Right atrium auricular region (tissue), 2 donors: ENCODE results near the gene NEMP1. TPM values are rescaled to one million over a fixed set of nuclear protein-coding genes. Genes with fewer than 3 reads are reported as not detected.

Source experiments
- DNase-seq: peaks from one replicate; pipeline ENCODE4 v3.0.0-alpha.2; 2019; ENCODE audit warnings: low spot score
- H3K27ac ChIP-seq, 2 donors: fragments of 200-600 bp; sonication (generic); 1 replicate in 1 of 2; 2 replicates in 1 of 2; pipeline ENCODE4 v1.5.1; 2016 to 2019
- H3K27me3 ChIP-seq, 2 donors: fragments of 200-600 bp; sonication (generic); one replicate each; pipeline versions ENCODE4 v1.5.1 to v1.6.0; 2017 to 2019
- H3K36me3 ChIP-seq: fragments of 200-600 bp; sonication (generic); one replicate; pipeline ENCODE4 v1.5.1; 2016
- H3K4me1 ChIP-seq, 2 donors: fragments of 200-600 bp; sonication (generic); one replicate each; pipeline versions ENCODE4 v1.5.1 to v1.6.0; 2017 to 2019
- H3K4me3 ChIP-seq, 2 donors: fragments of 200-600 bp; sonication (generic); 1 replicate in 1 of 2; 2 replicates in 1 of 2; pipeline ENCODE4 v1.5.1; 2017 to 2019; ENCODE audit warnings: mild to moderate bottlenecking in 1 of 2, moderate library complexity in 1 of 2
- H3K9me3 ChIP-seq, 2 donors: fragments of 200-600 bp; sonication (generic); one replicate each; pipeline ENCODE4 v1.5.1; 2019
- total RNA-seq, 2 donors: library from RNA; depleted of rRNA; stranded (reverse); fragments of >200 nt; gene quantifications; one replicate each; pipeline ENCODE4 v1.1.0, GENCODE V29; 2016
- TF ChIP-seq, protein P1 (sequence below), 2 donors: fragments of 200-600 bp; sonication (generic); IDR thresholded peaks; one replicate each; pipeline ENCODE4 v1.5.1; 2019; ENCODE audit warnings: antibody characterized with exemption in 2 of 2

The NEMP1 gene, protein sequence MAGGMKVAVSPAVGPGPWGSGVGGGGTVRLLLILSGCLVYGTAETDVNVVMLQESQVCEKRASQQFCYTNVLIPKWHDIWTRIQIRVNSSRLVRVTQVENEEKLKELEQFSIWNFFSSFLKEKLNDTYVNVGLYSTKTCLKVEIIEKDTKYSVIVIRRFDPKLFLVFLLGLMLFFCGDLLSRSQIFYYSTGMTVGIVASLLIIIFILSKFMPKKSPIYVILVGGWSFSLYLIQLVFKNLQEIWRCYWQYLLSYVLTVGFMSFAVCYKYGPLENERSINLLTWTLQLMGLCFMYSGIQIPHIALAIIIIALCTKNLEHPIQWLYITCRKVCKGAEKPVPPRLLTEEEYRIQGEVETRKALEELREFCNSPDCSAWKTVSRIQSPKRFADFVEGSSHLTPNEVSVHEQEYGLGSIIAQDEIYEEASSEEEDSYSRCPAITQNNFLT
- 1 to 10 TPM; 1.9 to 2.2 TPM for total RNA-seq

DNA sequence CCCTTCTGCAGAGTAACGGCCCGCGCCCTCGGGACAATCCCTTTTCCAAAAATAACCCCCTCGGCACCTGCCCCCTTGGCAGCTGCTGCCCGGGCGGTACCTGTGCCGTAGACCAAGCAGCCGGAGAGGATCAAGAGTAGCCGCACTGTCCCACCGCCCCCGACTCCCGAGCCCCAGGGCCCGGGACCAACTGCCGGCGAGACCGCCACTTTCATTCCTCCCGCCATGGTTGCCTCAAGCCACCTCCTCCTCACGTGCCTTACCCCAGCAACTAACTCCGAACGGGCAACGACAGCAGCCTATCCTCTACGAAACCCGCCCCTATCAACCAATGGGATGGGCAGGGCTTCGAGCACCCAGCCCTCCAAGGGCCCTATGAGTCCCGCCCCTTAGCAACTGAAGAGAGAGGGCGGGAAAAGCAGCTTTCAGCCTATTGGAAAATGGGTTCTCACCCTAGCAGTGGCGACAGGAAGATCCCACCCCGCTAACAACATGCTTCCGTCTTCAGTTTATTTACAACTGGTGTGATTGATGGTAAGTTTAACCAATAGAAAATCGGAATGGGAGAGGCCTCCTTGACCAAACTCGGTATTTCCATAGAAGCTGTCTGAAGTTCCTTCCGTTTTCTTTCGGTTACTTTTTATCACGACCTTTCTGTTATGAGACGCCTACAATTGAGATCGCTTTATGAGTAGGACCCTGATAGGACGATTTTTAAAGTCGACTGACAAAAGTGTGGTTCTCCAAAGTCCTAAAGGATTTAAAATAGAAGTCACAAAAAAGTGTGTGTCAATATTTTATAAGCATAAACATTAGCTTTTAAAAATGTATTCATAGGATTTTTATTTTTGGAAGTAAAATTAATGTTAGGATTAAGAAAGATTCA lies at the start of gene NEMP1:
Gene NEMP1 (minus strand): TSS at position 273 of the 886 bp plus-strand sequence. CDS start 46 bp downstream, at position 227.
- Histone ChIP-seq H3K4me1 (peaks cover 0 to 16% of the 10 kb centered on the region in 2 donors), H3K36me3 (no peaks in the 10 kb centered on the region), H3K27me3 (no peaks in the 10 kb centered on the region), H3K27ac (peak within 1 kb of the TSS; percentile 82 to 85), H3K4me3 (peak within 1 kb of the TSS; percentile 57 to 77), H3K9me3 (no peaks in the 10 kb centered on the region)
- TF ChIP-seq, protein P1, sequence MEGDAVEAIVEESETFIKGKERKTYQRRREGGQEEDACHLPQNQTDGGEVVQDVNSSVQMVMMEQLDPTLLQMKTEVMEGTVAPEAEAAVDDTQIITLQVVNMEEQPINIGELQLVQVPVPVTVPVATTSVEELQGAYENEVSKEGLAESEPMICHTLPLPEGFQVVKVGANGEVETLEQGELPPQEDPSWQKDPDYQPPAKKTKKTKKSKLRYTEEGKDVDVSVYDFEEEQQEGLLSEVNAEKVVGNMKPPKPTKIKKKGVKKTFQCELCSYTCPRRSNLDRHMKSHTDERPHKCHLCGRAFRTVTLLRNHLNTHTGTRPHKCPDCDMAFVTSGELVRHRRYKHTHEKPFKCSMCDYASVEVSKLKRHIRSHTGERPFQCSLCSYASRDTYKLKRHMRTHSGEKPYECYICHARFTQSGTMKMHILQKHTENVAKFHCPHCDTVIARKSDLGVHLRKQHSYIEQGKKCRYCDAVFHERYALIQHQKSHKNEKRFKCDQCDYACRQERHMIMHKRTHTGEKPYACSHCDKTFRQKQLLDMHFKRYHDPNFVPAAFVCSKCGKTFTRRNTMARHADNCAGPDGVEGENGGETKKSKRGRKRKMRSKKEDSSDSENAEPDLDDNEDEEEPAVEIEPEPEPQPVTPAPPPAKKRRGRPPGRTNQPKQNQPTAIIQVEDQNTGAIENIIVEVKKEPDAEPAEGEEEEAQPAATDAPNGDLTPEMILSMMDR (IDR thresholded peaks at IDR 0.05) = no peak
- DNase-seq = peak; percentile 99

DNA sequence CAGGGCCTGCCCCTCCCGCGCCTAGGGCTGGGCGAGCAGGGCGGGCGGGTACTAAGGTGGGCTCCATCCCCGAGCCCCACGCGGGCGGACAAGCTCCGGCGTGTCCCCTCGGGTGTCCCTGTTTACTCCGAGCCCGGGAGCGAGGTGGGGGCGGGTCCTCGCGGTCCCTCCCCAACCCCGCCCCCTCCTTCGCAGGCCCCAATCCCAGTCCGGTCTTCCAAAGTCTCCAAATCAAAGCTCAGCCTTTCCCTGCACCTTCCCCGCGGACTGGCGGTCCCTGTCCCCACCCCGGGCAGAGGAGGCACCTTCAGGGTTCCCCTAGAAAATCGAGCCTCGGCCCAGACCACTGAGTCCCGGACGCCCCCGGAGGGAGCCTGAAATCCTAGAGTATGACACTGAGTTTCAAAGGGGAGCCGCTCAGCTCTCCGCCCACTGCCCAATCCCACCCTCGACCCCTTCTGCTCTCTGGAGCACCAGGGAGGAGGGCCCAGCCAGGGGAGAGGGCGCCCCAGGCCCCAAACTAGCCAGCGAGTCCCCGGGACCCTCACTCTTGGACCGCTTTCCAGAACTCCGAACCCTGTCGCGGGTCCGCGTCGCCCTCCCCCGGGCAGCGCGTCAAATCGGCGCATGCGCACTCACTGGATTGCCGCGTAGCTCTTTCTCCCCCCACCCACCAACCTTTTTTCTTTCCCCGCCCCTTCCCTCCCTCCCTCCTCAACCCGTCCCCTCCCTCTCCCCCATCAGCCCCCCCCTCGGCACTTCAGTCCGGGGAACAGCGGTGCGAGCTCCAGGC lies 49.3 kb upstream of the NEMP1 start, which contains the start of gene LRP1:
Gene LRP1 (plus strand): TSS at position 758 of the 793 bp plus-strand sequence. CDS start 482 bp downstream, outside the sequence.
- no peaks in the 10 kb centered on the region for H3K27me3 ChIP-seq
- peak within 1 kb of the TSS; percentile 97 to 98 for H3K27ac ChIP-seq
- H3K4me1 ChIP-seq = peaks cover 0 to 51% of the 10 kb centered on the region in 2 donors
- no peaks in the 10 kb centered on the region for H3K36me3 ChIP-seq
- peak within 1 kb of the TSS; percentile 61 to 77 for H3K4me3 ChIP-seq
- DNase-seq = peak; percentile 85
- TF ChIP-seq, protein P1 (IDR thresholded peaks at IDR 0.05) = no peak
- H3K9me3 ChIP-seq = no peaks in the 10 kb centered on the region

DNA sequence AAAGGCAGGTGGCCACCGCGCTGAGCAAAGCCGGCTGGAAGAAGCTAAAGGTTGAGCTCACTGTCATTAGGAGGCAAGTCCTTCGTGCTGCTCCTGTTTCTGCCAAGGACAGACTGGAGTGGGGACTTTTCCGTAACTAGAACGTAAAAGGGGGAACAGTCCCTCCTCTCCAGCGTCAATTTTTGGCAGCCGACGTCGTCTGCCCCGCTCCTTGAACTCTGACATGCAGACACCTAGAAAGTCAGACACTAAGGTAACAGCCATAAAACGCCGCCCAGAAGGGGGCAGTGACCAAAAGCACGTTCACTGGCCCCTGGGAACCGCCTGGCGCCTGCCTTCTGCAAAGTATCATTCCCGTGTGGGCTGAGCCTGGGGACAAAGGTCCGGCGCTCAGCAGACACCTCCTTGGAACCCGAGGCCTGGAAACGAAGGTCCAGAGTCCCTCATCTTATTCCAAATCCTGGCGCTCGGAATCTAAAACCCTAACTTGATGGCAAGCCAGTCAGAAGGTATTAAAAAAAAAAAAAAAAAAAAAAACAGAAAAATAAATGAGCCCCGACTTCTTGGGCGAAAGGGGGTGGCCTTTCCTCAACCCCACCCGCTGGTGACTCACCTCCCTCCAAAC lies 48.6 kb upstream of the NEMP1 start:
- DNase-seq = peak; percentile 81
- Histone ChIP-seq H3K9me3 (no peaks in the 10 kb centered on the region), H3K4me1 (peaks cover 0 to 44% of the 10 kb centered on the region in 2 donors), H3K4me3 (peak overlapping the region; percentile 61 to 77), H3K36me3 (no peaks in the 10 kb centered on the region), H3K27me3 (no peaks in the 10 kb centered on the region), H3K27ac (peak overlapping the region; percentile 97 to 98)
- TF ChIP-seq, protein P1 (IDR thresholded peaks at IDR 0.05) = peak in 1 of 2 donors; percentile 62

DNA sequence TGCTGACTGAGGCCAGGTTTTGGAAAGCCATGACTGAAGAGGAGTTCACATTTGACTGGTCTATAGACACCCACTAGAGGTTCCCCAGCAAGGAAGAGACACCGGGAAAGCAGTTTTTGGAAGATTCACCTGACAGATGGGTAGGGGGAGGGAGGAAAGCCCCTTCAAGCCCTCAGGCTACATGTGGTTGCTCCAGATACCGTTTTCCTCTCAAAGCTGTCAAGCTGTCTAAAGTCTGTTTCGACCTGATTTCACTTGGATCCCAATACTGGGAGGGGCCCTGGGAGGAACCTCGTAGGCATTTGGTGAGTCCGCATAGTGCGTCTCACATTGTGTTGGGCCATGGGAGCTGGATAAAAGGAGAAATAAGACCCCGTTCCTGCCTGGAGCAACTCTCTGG lies 48.0 kb upstream of the NEMP1 start:
- no peak for DNase-seq
- Histone ChIP-seq H3K27ac (peak overlapping the region; percentile 97 to 98), H3K4me3 (no peak overlapping the region)

More for the DNA sequence above, 48.0 kb upstream of the NEMP1 start:
- Histone ChIP-seq H3K4me1 (peaks cover 0 to 38% of the 10 kb centered on the region in 2 donors), H3K27me3 (no peaks in the 10 kb centered on the region), H3K36me3 (no peaks in the 10 kb centered on the region), H3K9me3 (no peaks in the 10 kb centered on the region)
- TF ChIP-seq, protein P1 (IDR thresholded peaks at IDR 0.05) = no peak
